C4-2B (cell line): ENCODE measurements around the gene GPRC5D.

Source experiments
- H3K27ac ChIP-seq: fragments of 450-650 bp; 2 replicates; pipeline ENCODE4 v1.5.1; 2017
- ZFX ChIP-seq: fragments of 450-650 bp; IDR thresholded peaks from 2 replicates; pipeline ENCODE4 v1.6.1; 2017
- TF ChIP-seq, protein P1 (sequence below): fragments of 450-650 bp; conservative IDR thresholded peaks from 2 replicates; pipeline ENCODE4 v1.5.1; 2017; ENCODE audit warnings: mild to moderate bottlenecking

Gene GPRC5D

GRCh38 chr12:12964255-12964654, 12.3 kb upstream of the GPRC5D start:
- no peak overlapping the region for H3K27ac ChIP-seq
- no peak for TF ChIP-seq ZFX
- TF ChIP-seq, protein P1, sequence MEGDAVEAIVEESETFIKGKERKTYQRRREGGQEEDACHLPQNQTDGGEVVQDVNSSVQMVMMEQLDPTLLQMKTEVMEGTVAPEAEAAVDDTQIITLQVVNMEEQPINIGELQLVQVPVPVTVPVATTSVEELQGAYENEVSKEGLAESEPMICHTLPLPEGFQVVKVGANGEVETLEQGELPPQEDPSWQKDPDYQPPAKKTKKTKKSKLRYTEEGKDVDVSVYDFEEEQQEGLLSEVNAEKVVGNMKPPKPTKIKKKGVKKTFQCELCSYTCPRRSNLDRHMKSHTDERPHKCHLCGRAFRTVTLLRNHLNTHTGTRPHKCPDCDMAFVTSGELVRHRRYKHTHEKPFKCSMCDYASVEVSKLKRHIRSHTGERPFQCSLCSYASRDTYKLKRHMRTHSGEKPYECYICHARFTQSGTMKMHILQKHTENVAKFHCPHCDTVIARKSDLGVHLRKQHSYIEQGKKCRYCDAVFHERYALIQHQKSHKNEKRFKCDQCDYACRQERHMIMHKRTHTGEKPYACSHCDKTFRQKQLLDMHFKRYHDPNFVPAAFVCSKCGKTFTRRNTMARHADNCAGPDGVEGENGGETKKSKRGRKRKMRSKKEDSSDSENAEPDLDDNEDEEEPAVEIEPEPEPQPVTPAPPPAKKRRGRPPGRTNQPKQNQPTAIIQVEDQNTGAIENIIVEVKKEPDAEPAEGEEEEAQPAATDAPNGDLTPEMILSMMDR, result no peak

GRCh38 chr12:12960639-12961209, 8.8 kb upstream of the GPRC5D start:
- no peak for TF ChIP-seq ZFX
- TF ChIP-seq, protein P1, result no peak
- no peak overlapping the region for H3K27ac ChIP-seq

- TF ChIP-seq, protein P1, result no peak
- no peak for TF ChIP-seq ZFX
- H3K27ac ChIP-seq, result no peak overlapping the region
Observed at GRCh38 chr12:12958886-12959285, 6.9 kb upstream of the GPRC5D start.

- TF ChIP-seq, protein P1, result no peak
- TF ChIP-seq ZFX, result no peak
- no peak overlapping the region for H3K27ac ChIP-seq
Observed at GRCh38 chr12:12954878-12955625, 3.1 kb upstream of the GPRC5D start.

DNA sequence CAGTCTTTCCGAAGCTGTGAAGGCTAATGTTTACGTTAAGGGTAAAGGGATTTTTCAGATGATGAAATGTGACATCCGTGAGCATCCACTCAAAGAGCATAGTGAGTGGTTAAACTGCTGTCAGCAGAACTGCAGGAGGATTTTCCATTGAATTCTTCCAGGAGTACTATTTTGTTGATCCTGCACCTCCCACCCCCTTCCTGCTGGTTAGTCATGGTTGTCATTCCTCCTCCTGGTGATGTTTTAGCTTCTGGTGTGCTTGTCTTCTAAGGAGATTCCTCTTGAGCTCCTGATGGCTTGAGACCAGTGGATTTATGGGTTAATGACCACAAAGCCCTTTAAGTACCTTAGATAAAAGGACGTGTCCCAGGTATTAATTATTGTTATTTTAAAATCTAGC, 2.4 kb upstream of the GPRC5D start:
- no peak overlapping the region for H3K27ac ChIP-seq
- TF ChIP-seq ZFX, result no peak
- TF ChIP-seq, protein P1, result no peak

GRCh38 chr12:12951504-12951903, 466 bp downstream of the GPRC5D start:
- H3K27ac ChIP-seq, result no peak overlapping the region
- no peak for TF ChIP-seq ZFX
- TF ChIP-seq, protein P1, result no peak

DNA sequence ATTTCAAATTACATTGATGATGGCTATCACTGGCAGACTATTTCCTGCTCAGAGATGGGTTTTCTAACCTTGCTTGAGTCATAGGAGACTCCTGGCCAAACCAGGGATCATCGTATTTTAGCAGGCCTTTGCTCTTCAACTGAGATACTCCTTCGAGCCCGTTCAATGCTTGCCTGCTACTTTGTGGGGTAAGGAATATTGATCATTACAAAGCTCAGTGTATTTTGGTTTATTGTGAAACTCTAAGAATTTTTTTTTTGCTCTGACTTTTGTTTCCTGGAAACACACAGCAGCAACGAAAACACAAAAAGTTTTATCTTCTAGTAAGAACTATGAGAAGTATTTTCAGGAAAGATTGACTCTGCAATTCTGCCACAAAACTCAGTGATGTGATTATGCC, 4.1 kb downstream of the GPRC5D start:
- no peak overlapping the region for H3K27ac ChIP-seq
- no peak for TF ChIP-seq ZFX
- TF ChIP-seq, protein P1, result no peak
